T-cell (primary cell): ENCODE results near the gene JAKMIP3. TPM values are rescaled to one million over a fixed set of nuclear protein-coding genes. Genes with fewer than 3 reads are reported as not detected.

Source experiments
- total RNA-seq, 35 experiments: library from RNA in 6 of 35; stranded (reverse) in 6 of 35; fragments of 120-200 nt in 1 of 35; gene quantifications; one replicate each; pipeline versions ENCODE4 v1.2.1 to v1.2.4 and lab custom pipeline; 2013 to 2026

The JAKMIP3 gene
- total RNA-seq, 5 donors from 2014 or later (not counting 1 experiment from before 2014, with no cell fraction given) = 0.32 to 0.98 (median 0.50) TPM

Other genes starting within 250 kb of the JAKMIP3 start
- gene PPP2R2D, start 164.9 kb upstream of the JAKMIP3 start, total RNA-seq = 10 to 100 TPM; 37.3 to 45.0 (median 43.0) TPM
- gene BNIP3, start 84.0 kb upstream of the JAKMIP3 start, total RNA-seq = 10 to 100 TPM; 23.9 to 30.2 (median 27.8) TPM
- 1 to 10 TPM in 4 of 5 donors, under 1 TPM in 1; 0.66 to 3.9 (median 3.2) TPM for gene DPYSL4, start 121.0 kb downstream of the JAKMIP3 start, total RNA-seq
- 10 to 100 TPM in 3 of 5 donors, 1 to 10 TPM in 2; 5.8 to 16.4 (median 12.2) TPM for gene STK32C, start 242.0 kb downstream of the JAKMIP3 start, total RNA-seq